ENCODE results near the gene PRR5.

The PRR5 gene

GRCh38 chr22:44722611-44723010 lies 20.6 kb downstream of the PRR5 start:
- no peaks in the 10 kb centered on the region for H3K36me3 ChIP-seq (ENCODE audit: control insufficient read depth, low read length)
- H3K79me2 ChIP-seq (ENCODE audit: control insufficient read depth, low read length): no peaks in the 10 kb centered on the region
- no peak overlapping the region for H3K4me2 ChIP-seq (ENCODE audit: low read length)
- H3K9me2 ChIP-seq (replicated peaks; ENCODE audit: control insufficient read depth, low read length): no peaks in the 10 kb centered on the region
- H3K4me3 ChIP-seq (ENCODE audit: low read length): no peak overlapping the region
- H3F3A ChIP-seq (ENCODE audit: control insufficient read depth, insufficient read depth): no peaks in the 10 kb centered on the region
- H3K4me1 ChIP-seq (ENCODE audit: control insufficient read depth, low read length): no peaks in the 10 kb centered on the region
- no peaks in the 10 kb centered on the region for H4K20me1 ChIP-seq (ENCODE audit: control insufficient read depth, insufficient read depth, low read depth, low read length)
- H3K27me3 ChIP-seq (ENCODE audit: control insufficient read depth, low read length): no peaks in the 10 kb centered on the region
- no peaks in the 10 kb centered on the region for H3K9me3 ChIP-seq (ENCODE audit: control insufficient read depth, insufficient read depth, low read length)
- H3K27ac ChIP-seq (ENCODE audit: low read depth, low read length): no peak overlapping the region
- TF ChIP-seq CTCF (IDR thresholded peaks at IDR 0.05; ENCODE audit: low read depth, low read length, poor library complexity, severe bottlenecking): no peak
- no peak for TF ChIP-seq EZH2phosphoT487 (IDR thresholded peaks at IDR 0.05; ENCODE audit: borderline replicate concordance, low read length)

- Histone ChIP-seq H3K27ac (ENCODE audit: low read depth, low read length) (no peak overlapping the region), H3K79me2 (ENCODE audit: control insufficient read depth, low read length) (no peaks in the 10 kb centered on the region), H3F3A (ENCODE audit: control insufficient read depth, insufficient read depth) (no peaks in the 10 kb centered on the region), H3K9me3 (ENCODE audit: control insufficient read depth, insufficient read depth, low read length) (no peaks in the 10 kb centered on the region), H3K4me3 (ENCODE audit: low read length) (no peak overlapping the region), H3K36me3 (ENCODE audit: control insufficient read depth, low read length) (no peaks in the 10 kb centered on the region), H3K4me2 (ENCODE audit: low read length) (no peak overlapping the region), H3K27me3 (ENCODE audit: control insufficient read depth, low read length) (no peaks in the 10 kb centered on the region), H3K4me1 (ENCODE audit: control insufficient read depth, low read length) (no peaks in the 10 kb centered on the region), H4K20me1 (ENCODE audit: control insufficient read depth, insufficient read depth, low read depth, low read length) (no peaks in the 10 kb centered on the region), H3K9me2 (replicated peaks; ENCODE audit: control insufficient read depth, low read length) (no peaks in the 10 kb centered on the region)
- no peak for TF ChIP-seq CTCF (IDR thresholded peaks at IDR 0.05; ENCODE audit: low read depth, low read length, poor library complexity, severe bottlenecking)
- no peak for TF ChIP-seq EZH2phosphoT487 (IDR thresholded peaks at IDR 0.05; ENCODE audit: borderline replicate concordance, low read length)
These were observed 21.8 kb downstream of the PRR5 start for GRCh38 chr22:44723801-44724200.

- Histone ChIP-seq H3K79me2 (ENCODE audit: control insufficient read depth, low read length) (no peaks in the 10 kb centered on the region), H3K4me2 (ENCODE audit: low read length) (no peak overlapping the region), H3K4me3 (ENCODE audit: low read length) (no peak overlapping the region), H3K9me3 (ENCODE audit: control insufficient read depth, insufficient read depth, low read length) (no peaks in the 10 kb centered on the region), H3K9me2 (replicated peaks; ENCODE audit: control insufficient read depth, low read length) (no peaks in the 10 kb centered on the region), H3K27ac (ENCODE audit: low read depth, low read length) (no peak overlapping the region), H3K4me1 (ENCODE audit: control insufficient read depth, low read length) (no peaks in the 10 kb centered on the region), H3K36me3 (ENCODE audit: control insufficient read depth, low read length) (no peaks in the 10 kb centered on the region), H3K27me3 (ENCODE audit: control insufficient read depth, low read length) (no peaks in the 10 kb centered on the region), H3F3A (ENCODE audit: control insufficient read depth, insufficient read depth) (no peaks in the 10 kb centered on the region), H4K20me1 (ENCODE audit: control insufficient read depth, insufficient read depth, low read depth, low read length) (no peaks in the 10 kb centered on the region)
- TF ChIP-seq EZH2phosphoT487 (IDR thresholded peaks at IDR 0.05; ENCODE audit: borderline replicate concordance, low read length): no peak
- TF ChIP-seq CTCF (IDR thresholded peaks at IDR 0.05; ENCODE audit: low read depth, low read length, poor library complexity, severe bottlenecking): no peak
These were observed 22.4 kb downstream of the PRR5 start for GRCh38 chr22:44724416-44724815.

GRCh38 chr22:44724859-44725258 lies 22.9 kb downstream of the PRR5 start:
- H3K27ac ChIP-seq (ENCODE audit: low read depth, low read length): no peak overlapping the region
- H3K9me3 ChIP-seq (ENCODE audit: control insufficient read depth, insufficient read depth, low read length): no peaks in the 10 kb centered on the region
- H3K27me3 ChIP-seq (ENCODE audit: control insufficient read depth, low read length): no peaks in the 10 kb centered on the region

More at GRCh38 chr22:44724859-44725258, 22.9 kb downstream of the PRR5 start:
- H3K4me1 ChIP-seq (ENCODE audit: control insufficient read depth, low read length): no peaks in the 10 kb centered on the region
- no peak overlapping the region for H3K4me2 ChIP-seq (ENCODE audit: low read length)
- no peaks in the 10 kb centered on the region for H3K79me2 ChIP-seq (ENCODE audit: control insufficient read depth, low read length)
- no peaks in the 10 kb centered on the region for H3F3A ChIP-seq (ENCODE audit: control insufficient read depth, insufficient read depth)
- H4K20me1 ChIP-seq (ENCODE audit: control insufficient read depth, insufficient read depth, low read depth, low read length): no peaks in the 10 kb centered on the region
- no peaks in the 10 kb centered on the region for H3K9me2 ChIP-seq (replicated peaks; ENCODE audit: control insufficient read depth, low read length)
- TF ChIP-seq CTCF (IDR thresholded peaks at IDR 0.05; ENCODE audit: low read depth, low read length, poor library complexity, severe bottlenecking) (no peak), EZH2phosphoT487 (IDR thresholded peaks at IDR 0.05; ENCODE audit: borderline replicate concordance, low read length) (no peak)
- H3K36me3 ChIP-seq (ENCODE audit: control insufficient read depth, low read length): no peaks in the 10 kb centered on the region
- H3K4me3 ChIP-seq (ENCODE audit: low read length): no peak overlapping the region

Data from DOHH2 (cell line).